ENCODE measurements around the gene SLC66A2. TPM values are rescaled to one million over a fixed set of nuclear protein-coding genes. Genes with fewer than 3 reads are reported as not detected.

SLC66A2 gene
- total RNA-seq, 1 donor from 2014 or later, result 5.8 TPM

DNA sequence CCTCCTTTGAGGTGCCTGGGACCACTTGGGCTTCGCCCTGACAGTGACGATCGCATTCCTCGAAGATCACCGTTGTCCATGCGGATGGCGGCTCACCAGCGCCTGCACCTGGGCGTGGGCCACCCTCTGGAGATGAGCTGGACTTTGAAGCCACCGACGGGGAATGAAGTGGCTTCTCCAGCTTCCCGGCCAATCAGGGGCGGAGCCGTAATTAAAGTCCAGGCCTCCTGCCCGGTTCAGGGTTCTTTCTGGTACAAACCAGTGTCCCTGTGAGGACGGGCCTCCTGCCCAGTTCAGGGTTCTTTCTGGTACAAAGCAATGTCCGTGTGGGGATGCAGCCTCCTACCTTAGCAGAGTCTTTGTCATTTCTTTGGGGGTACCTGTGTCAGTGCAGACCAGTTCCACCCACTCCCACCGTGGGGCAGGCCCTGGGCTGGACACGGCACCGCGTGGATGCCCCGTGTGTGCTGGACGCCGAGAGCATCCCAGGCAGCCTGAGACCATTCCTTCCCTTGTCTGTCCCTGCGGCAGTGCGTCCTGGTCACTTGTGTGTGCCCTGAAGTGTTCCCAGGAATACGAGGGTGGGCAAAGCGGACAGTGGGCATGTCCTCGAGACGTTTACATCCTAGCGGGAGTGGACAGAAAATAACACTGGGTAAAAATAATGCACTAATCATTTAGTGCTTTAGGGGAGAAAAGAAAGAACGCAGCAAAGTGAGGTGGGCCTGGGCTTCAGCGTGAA, 98.7 kb downstream of the SLC66A2 start:
- Mint-ChIP-seq H3K27me3 (ENCODE audit: insufficient read depth, low read depth) (peaks cover 7% of the 10 kb centered on the region), H3K4me3 (no peak overlapping the region), H3K4me1 (peaks cover 8% of the 10 kb centered on the region), H3K9me3 (no peaks in the 10 kb centered on the region), H3K36me3 (no peaks in the 10 kb centered on the region), H3K27ac (peak overlapping the region; percentile 74)
- H3F3A ChIP-seq (ENCODE audit: low read depth), result peaks cover 12% of the 10 kb centered on the region
- no peaks in the 10 kb centered on the region for H3K79me2 ChIP-seq (ENCODE audit: low read depth)
- no peaks in the 10 kb centered on the region for H4K20me1 ChIP-seq (ENCODE audit: low read depth)
- no peak overlapping the region for H3K9ac ChIP-seq
- no peaks in the 10 kb centered on the region for H3K4me1 ChIP-seq
- H3K4me3 ChIP-seq, result no peak overlapping the region
- no peaks in the 10 kb centered on the region for H3K36me3 ChIP-seq
- TF ChIP-seq, protein P1, sequence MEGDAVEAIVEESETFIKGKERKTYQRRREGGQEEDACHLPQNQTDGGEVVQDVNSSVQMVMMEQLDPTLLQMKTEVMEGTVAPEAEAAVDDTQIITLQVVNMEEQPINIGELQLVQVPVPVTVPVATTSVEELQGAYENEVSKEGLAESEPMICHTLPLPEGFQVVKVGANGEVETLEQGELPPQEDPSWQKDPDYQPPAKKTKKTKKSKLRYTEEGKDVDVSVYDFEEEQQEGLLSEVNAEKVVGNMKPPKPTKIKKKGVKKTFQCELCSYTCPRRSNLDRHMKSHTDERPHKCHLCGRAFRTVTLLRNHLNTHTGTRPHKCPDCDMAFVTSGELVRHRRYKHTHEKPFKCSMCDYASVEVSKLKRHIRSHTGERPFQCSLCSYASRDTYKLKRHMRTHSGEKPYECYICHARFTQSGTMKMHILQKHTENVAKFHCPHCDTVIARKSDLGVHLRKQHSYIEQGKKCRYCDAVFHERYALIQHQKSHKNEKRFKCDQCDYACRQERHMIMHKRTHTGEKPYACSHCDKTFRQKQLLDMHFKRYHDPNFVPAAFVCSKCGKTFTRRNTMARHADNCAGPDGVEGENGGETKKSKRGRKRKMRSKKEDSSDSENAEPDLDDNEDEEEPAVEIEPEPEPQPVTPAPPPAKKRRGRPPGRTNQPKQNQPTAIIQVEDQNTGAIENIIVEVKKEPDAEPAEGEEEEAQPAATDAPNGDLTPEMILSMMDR (IDR thresholded peaks at IDR 0.05), result no peak
- no peak for TF ChIP-seq EZH2phosphoT487 (IDR thresholded peaks at IDR 0.05)
- no peak for TF ChIP-seq EZH2 (IDR thresholded peaks at IDR 0.05)
- peaks cover 16% of the 10 kb centered on the region for H3K27me3 ChIP-seq
- DNase-seq (ENCODE audit: low spot score), result no peak
- no peaks in the 10 kb centered on the region for H3K9me3 ChIP-seq (ENCODE audit: low read depth)
- H3K4me2 ChIP-seq, result no peak overlapping the region
- no peak overlapping the region for H2AFZ ChIP-seq (replicated peaks)
- H3K27ac ChIP-seq, result no peak overlapping the region

Other genes starting within 250 kb of the SLC66A2 start
- gene KCNG2, start 153.7 kb downstream of the SLC66A2 start, total RNA-seq (ENCODE audit: low replicate concordance), result 0.99 TPM in 1 of 2 replicates, not detected in the other
- 1.7 TPM in 1 of 2 replicates, not detected in the other for gene HSBP1L1, start 13.0 kb upstream of the SLC66A2 start, total RNA-seq (ENCODE audit: low replicate concordance)
- 44.3 and 56.4 TPM in 2 replicates for gene TXNL4A, start 36.9 kb upstream of the SLC66A2 start, total RNA-seq (ENCODE audit: low replicate concordance)
- 22.9 and 39.4 TPM in 2 replicates for gene RBFA, start 82.8 kb upstream of the SLC66A2 start, total RNA-seq (ENCODE audit: low replicate concordance)
- gene ADNP2, start 157.6 kb upstream of the SLC66A2 start, total RNA-seq (ENCODE audit: low replicate concordance), result 52.4 and 72.4 TPM in 2 replicates